Kasumi-1 (cell line): ENCODE results near the gene RPL9.
"Not testable (repeated sequence)": the region's sequence is repeated elsewhere in the genome, so short reads cannot be mapped to it uniquely, and the experiment has no call there.

Source experiments
- DNase-seq, 2 experiments: peaks; one replicate each; lab custom pipeline; 2025; lab: John Stamatoyannopoulos, UW

RPL9 gene

GRCh38 chr4:39425297-39425696 lies 33.4 kb downstream of the RPL9 start:
- DNase-seq = not testable (repeated sequence)

DNA sequence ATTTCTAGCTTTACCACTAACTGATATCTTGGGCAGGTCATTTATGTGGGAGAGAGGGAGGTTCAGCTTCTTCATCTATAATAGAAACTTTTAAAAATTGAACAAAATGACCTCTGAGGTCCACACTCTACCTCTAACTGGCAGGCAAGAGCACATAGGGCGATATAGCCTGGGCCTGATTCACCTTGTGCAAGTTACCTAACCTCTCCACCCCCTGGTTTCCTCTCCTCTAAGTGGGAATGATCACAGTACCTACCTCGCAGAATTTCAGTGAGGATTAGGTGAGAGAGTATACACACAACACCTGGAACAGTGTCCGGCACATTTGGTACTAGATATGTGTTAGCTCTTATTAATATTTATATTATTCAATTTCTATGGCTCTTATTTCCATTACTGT lies 36.5 kb downstream of the RPL9 start:
- DNase-seq = no peak

DNA sequence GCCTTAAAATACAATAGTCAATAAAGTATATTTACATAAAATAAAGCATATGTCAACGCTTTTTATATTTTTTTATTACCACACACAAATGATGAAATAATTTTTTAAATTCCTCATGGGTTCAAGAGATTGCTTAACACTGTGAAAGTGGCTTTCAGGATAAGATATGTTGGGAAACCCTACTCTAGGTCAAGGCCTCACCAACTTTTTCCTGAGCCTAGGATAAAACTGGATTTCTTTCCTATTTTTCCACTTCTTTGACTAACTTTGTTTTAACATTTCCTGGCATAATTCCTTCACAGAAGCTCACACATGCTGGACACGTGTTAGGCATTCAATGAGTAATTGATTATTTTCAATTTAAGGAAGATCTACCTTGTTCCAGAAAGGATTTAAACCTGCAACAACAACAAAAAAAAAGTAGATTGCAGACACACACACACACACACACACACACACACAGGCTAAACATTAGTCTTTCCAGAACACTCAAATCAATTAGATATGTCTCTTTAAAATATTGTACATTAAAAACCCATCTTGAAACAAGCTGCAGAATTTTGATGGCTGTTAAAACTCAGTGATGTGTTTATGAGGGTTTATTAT lies 42.9 kb downstream of the RPL9 start:
- no peak for DNase-seq

DNA sequence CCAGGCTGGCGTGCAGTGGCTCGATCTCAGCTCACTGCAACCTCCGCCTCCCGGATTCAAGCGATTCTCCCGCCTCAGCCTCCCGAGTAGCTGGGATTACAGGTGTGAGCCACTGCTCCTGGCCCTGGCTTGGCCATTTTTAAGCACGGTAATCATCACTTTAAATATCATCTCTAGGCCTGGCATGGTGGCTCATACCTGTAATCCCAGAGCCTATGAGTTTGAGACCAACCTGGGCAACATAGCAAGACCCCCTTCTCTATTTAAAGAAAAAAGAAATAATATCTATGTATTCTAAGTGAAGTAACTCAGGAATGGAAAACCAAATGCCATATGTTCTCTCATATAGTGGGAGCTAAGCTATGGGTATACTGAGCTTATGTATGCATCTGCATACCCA lies 47.2 kb downstream of the RPL9 start:
- not testable (repeated sequence) for DNase-seq

- no peak for DNase-seq
These were observed 48.3 kb downstream of the RPL9 start for GRCh38 chr4:39410415-39410814.

DNA sequence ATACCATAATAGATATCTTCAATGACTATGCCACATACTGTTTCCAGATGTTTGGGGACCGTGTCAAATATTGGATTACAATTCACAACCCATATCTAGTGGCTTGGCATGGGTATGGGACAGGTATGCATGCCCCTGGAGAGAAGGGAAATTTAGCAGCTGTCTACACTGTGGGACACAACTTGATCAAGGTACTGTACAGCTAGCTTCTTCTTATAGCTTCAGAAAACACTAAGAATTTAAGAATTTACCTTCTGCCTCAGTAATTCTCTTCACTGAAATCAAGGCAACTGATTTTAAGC lies 51.2 kb downstream of the RPL9 start:
- no peak for DNase-seq

DNA sequence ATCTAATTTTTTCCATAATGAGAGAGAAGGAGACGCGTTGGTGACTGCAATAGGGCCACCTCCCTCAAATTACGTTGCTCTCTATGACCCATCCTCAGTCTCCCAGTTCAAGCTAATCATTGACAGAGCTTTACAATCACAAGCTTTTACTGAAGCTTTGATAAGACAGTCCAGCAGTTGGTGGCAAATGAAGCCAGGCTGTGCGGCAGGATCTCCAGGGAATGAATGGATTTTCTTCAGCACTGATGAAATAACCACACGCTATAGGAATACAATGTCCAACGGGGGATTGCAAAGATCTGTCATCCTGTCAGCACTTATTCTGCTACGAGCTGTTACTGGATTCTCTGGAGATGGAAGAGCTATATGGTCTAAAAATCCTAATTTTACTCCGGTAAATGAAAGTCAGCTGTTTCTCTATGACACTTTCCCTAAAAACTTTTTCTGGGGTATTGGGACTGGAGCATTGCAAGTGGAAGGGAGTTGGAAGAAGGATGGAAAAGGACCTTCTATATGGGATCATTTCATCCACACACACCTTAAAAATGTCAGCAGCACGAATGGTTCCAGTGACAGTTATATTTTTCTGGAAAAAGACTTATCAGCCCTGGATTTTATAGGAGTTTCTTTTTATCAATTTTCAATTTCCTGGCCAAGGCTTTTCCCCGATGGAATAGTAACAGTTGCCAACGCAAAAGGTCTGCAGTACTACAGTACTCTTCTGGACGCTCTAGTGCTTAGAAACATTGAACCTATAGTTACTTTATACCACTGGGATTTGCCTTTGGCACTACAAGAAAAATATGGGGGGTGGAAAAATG lies 51.7 kb downstream of the RPL9 start, which contains the start of gene KLB:
TSS of gene KLB (plus strand) at position 168 of the 821 bp plus-strand sequence. CDS start at position 188, 20 bp downstream.
- DNase-seq = no peak
